OCI-LY3 (cell line): ENCODE results near the gene MDM4.

Experiments
- CTCF ChIP-seq: fragments of 200-600, 300-600 bp; sonication (generic); IDR thresholded peaks from 2 replicates; pipeline ENCODE4 v1.5.1; 2014; ENCODE audit warnings: antibody characterized with exemption, low read length, low read depth
- EZH2phosphoT487 ChIP-seq: fragments of 200-600 bp; shearing (Covaris generic); IDR thresholded peaks from 2 replicates; pipeline ENCODE4 v1.6.1; 2018; ENCODE audit warnings: antibody characterized with exemption, mixed run types, low read depth

- TF ChIP-seq CTCF (no peak), EZH2phosphoT487 (no peak)
Measured at GRCh38 chr1:204571631-204572030, 55.4 kb downstream of the MDM4 start.
